Neutrophil (primary cell): ENCODE measurements around the gene PDE9A.

ENCODE experiments used
- H3K27ac ChIP-seq: fragments of 200-600 bp; sonication (generic); 2 replicates; pipeline ENCODE4 v1.5.1; 2016; ENCODE audit warnings: mild to moderate bottlenecking, moderate library complexity
- H3K27me3 ChIP-seq: fragments of 200-600 bp; sonication (generic); 2 replicates; pipeline ENCODE4 v1.6.0; 2016; ENCODE audit warnings: mild to moderate bottlenecking
- H3K36me3 ChIP-seq: fragments of 200-600 bp; sonication (generic); 2 replicates; pipeline ENCODE4 v1.5.1; 2017
- H3K4me1 ChIP-seq, 2 experiments: fragments of 200-600 bp in 1 of 2; sonication (generic) in 1 of 2; 1 replicate in 1 of 2; 2 replicates in 1 of 2; pipeline versions ENCODE4 v1.5.1 to v1.6.1; 2013 to 2016; ENCODE audit warnings: low read depth in 1 of 2, low read length in 1 of 2, mild to moderate bottlenecking in 1 of 2, moderate library complexity in 1 of 2; ENCODE audit not compliant: control insufficient read depth in 1 of 2, insufficient read depth in 1 of 2
- H3K4me3 ChIP-seq, 2 experiments: fragments of 200-600 bp in 1 of 2; sonication (generic) in 1 of 2; 1 replicate in 1 of 2; 2 replicates in 1 of 2; pipeline ENCODE4 v1.5.1; 2013 to 2016; ENCODE audit warnings: low read depth in 1 of 2, low read length in 1 of 2, mild to moderate bottlenecking in 1 of 2, moderate library complexity in 1 of 2
- H3K9me3 ChIP-seq: fragments of 200-600 bp; sonication (generic); 2 replicates; pipeline ENCODE4 v1.5.1; 2016
- CTCF ChIP-seq: fragments of 200-600 bp; sonication (generic); IDR thresholded peaks from 2 replicates; pipeline ENCODE4 v1.5.1; 2016; ENCODE audit warnings: antibody characterized with exemption

Gene PDE9A

GRCh38 chr21:42650033-42650370 is 3.4 kb upstream of the PDE9A start:
- H3K27me3 ChIP-seq = peaks cover 48% of the 10 kb centered on the region
- H3K9me3 ChIP-seq = no peaks in the 10 kb centered on the region
- H3K27ac ChIP-seq = no peak overlapping the region
- no peak for TF ChIP-seq CTCF
- no peak overlapping the region for H3K4me3 ChIP-seq
- no peaks in the 10 kb centered on the region for H3K36me3 ChIP-seq
- peaks cover 0 to 7% of the 10 kb centered on the region in 2 experiments for H3K4me1 ChIP-seq

- Histone ChIP-seq H3K27ac (no peak overlapping the region), H3K4me3 (no peak overlapping the region), H3K36me3 (no peaks in the 10 kb centered on the region), H3K27me3 (peaks cover 55% of the 10 kb centered on the region), H3K4me1 (peaks cover 0 to 7% of the 10 kb centered on the region in 2 experiments), H3K9me3 (no peaks in the 10 kb centered on the region)
- no peak for TF ChIP-seq CTCF
Observed at GRCh38 chr21:42650441-42651421, 2.7 kb upstream of the PDE9A start.

GRCh38 chr21:42651515-42652401 is 1.7 kb upstream of the PDE9A start:
- no peak overlapping the region for H3K4me3 ChIP-seq
- peaks cover 65% of the 10 kb centered on the region for H3K27me3 ChIP-seq
- no peak overlapping the region for H3K27ac ChIP-seq
- no peaks in the 10 kb centered on the region for H3K9me3 ChIP-seq
- no peak for TF ChIP-seq CTCF
- H3K36me3 ChIP-seq = no peaks in the 10 kb centered on the region
- peaks cover 0 to 7% of the 10 kb centered on the region in 2 experiments for H3K4me1 ChIP-seq

GRCh38 chr21:42652527-42653230 is 742 bp upstream of the PDE9A start:
- no peak overlapping the region for H3K4me3 ChIP-seq

More at GRCh38 chr21:42652527-42653230, 742 bp upstream of the PDE9A start:
- no peak overlapping the region for H3K27ac ChIP-seq
- peaks cover 0 to 7% of the 10 kb centered on the region in 2 experiments for H3K4me1 ChIP-seq
- H3K9me3 ChIP-seq = no peaks in the 10 kb centered on the region
- TF ChIP-seq CTCF = peak; percentile 22
- no peaks in the 10 kb centered on the region for H3K36me3 ChIP-seq
- H3K27me3 ChIP-seq = peaks cover 73% of the 10 kb centered on the region
